ENCODE results near the gene TRAF2.

Gene TRAF2

DNA sequence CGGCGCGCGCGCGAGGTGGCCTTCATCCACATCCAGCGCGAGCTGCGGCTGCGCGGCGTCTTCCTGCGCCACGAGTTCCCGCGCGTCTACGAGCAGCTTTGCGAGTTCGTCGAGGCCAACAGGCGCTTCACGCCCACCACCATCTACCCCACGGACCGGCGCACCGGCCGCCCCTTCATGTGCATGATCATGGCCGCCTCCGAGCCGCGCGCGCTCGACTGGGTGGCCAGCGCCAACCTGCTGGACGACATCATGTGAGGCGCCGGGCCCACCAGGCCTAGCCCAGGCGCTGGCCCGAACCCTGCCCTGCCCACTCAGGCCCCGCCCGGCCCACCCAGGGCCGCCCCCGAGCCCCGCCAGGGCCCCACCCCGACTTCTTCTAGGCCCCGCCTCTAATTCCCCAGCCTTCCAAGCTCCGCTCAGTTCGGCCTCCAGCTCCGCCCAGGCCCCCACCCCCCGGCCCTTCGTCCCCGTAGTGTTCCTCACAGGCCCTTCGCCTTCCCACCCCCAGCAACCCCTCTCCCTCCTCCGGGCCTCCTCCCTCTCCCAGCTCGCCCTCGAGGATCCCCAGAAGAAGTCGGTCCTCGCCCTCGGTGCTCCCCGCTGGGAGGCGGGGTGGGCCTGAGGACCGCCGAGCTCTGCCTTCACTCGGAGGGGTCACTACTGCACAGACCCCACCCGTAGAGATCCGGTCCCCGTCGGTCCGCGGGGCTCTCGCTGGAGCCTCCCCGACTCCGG lies 39.1 kb upstream of the TRAF2 start:
- no peak for DNase-seq (ENCODE audit: low read depth)

DNA sequence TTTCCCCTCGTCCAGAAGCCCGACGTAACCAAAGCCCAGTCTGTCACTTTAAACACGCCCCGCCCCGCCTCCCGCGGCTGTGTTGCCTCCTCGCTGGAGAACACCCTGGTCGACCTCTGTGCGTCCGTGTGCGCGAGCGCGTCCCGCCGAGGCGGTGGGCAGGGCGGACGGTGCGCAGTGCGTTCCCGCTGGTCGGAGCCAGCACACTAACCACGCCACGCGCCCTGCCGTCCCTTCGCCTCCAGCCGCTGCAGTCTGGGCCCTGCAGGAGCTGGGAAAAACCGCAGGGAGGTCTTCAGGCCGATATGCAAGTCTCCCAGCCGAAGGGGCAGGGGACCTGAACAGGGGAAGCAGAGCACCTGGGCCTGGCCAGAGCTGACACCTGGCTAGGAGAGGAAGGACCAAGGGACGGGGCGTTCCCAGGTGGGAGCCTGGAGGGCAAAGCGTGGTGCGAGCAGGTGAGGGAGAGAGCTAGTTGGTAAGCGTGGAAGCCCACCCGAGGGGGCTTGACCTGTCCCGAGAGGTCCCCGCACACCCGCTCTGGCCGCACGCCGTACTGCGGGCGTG lies 38.4 kb upstream of the TRAF2 start:
- DNase-seq (ENCODE audit: low read depth), result no peak

DNA sequence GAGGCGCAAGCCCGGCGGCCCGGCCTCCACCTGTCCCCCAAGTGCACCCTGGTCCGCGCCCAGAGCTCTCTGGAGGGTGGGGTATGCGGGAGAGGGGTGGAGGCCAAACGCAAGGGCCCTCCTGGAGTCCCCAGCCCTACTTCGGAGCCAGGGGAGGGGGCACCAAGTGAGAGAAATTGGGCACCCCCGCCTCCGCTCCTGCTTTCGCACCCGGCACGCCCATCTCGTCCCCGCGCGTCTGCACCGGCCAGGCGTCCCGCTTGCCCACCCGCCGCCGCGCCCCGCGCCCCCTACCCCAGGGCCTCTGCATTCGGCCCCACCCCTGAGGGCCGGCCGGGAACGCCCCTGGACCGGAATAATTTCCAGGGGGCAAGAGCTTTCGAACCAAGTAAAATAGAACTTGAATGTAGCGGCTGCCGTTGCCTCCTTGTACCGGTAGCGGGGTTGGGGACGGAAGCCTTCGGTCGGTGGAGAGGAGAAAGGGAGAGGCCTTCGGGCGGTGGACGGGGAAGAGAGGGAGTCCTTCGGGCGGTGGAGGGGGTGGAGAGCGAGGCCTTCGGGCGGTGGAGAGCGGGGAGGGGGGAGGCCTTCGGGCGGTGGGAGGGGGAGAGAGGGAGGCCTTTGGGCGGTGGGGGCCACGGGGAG lies 37.8 kb upstream of the TRAF2 start:
- DNase-seq (ENCODE audit: low read depth), result no peak

DNA sequence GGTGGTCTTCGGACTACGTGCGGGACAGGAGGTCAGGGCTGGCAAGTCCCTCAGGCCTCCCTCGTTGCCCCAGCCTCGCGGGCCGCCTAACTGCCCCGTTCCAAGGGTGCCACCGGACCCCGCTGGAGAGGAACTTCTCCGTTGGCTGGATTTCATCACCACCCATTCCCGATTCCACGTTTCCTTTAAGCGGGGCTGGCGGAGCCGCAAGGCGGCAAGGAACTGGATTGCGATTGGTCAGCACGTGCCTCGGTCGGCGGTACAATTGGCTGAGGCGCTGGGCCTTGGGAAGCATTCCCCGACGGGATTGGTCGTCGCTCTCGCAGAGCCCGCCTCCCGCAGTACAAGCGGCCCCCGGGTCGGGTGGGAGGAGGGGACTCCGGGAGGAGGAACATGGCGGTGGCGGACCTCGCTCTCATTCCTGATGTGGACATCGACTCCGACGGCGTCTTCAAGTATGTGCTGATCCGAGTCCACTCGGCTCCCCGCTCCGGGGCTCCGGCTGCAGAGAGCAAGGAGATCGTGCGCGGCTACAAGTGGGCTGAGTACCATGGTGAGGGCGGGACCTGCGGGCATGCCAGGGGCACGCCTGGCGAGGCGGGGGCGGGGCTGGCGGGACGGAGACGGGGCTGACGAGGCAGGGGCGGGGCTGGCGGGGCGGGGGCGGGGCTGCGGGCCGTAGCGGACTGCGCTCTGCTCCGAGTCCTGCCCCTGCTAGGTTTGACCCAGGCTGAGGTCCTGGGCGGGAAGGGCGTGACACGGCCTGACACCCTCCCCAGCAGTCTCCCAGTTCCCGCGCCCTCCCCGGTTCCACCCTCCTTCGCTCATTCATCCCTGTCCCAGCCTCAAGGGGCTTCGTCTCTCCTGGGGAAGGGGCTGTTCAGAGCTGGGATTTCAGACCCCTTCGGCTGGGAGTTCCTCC lies 37.0 kb upstream of the TRAF2 start, which contains the start of gene PHPT1:
PHPT1 (plus strand) TSS at position 372 of the 922 bp plus-strand sequence; CDS start at position 394, 22 bp downstream.
- peak; percentile 85 for DNase-seq (ENCODE audit: low read depth)

DNA sequence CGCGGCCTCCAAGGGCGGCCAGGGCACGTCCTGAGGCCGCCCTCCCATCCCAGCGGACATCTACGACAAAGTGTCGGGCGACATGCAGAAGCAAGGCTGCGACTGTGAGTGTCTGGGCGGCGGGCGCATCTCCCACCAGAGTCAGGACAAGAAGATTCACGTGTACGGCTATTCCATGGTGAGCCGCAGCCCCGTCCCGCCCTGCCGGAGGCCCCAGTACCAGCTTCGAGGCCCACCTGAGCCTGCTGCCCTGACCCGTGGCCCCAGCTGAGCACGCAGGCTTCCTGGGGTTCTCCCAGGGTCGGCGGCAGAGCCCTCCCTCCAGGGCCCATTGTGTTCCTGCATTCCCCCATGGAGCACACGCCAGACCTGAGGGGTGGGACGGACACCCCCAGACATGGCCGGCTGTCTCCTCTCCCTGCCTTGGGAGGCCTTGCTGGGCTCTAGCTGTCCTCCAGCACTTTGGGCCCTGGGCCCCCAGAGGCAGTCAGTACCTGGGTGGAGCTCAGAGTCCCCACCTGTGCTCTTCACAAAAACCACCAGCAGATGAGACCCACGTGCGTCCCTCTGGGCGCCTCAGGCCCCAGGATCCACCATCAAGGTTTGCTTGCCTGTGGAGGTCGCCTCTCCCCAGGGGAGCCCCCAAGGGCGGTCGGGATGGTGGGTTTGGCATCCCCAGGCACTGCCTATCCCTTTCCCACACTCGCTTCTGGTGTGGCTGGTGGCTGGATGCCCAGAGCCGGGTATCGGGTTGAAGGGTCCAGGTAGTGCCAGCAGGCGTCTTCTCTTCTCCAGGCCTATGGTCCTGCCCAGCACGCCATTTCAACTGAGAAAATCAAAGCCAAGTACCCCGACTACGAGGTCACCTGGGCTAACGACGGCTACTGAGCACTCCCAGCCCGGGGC lies 36.1 kb upstream of the TRAF2 start:
- no peak for DNase-seq (ENCODE audit: low read depth)

DNA sequence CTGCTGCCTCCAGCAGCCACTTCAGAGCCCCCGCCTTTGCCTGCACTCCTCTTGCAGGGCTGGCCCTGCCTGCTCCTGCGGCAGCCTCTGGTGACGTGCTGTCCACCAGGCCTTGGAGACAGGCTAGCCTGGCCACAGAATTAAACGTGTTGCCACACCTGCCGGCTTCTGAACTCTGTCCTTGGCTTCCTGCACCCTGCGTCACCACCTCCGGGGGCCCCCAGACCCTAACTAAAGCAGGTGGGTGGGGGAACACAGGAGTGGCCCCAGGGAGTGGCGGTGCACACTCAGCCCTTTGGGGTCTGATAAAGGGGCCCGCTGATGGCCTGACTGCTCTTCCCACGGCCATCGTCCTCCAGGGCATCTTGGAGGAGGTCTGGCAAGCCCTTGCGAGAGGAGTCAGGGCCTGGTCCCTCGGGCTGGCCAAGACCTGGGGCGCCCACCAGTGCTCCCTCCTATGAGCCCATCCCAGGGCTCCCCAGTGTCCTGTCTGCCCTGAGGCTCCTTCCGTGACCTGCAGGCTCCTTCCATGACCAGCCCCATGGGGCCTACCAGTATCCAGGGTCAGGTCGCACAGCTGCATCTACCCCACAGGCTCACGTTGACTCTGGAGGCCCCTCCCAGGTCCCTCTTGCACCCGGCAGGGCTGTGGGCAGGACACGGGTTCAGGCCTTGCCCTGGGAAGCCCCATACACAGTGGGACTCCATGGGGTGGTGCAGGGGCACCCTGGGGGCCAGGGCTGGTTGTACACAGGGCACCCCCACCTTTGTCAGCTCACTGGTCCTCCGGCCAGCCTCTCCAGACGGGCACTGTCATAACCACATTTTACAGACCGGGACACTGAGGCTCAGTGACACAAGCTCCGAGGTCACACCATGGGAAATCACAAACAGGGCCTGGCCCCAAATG lies 35.2 kb upstream of the TRAF2 start:
- DNase-seq (ENCODE audit: low read depth), result no peak

DNA sequence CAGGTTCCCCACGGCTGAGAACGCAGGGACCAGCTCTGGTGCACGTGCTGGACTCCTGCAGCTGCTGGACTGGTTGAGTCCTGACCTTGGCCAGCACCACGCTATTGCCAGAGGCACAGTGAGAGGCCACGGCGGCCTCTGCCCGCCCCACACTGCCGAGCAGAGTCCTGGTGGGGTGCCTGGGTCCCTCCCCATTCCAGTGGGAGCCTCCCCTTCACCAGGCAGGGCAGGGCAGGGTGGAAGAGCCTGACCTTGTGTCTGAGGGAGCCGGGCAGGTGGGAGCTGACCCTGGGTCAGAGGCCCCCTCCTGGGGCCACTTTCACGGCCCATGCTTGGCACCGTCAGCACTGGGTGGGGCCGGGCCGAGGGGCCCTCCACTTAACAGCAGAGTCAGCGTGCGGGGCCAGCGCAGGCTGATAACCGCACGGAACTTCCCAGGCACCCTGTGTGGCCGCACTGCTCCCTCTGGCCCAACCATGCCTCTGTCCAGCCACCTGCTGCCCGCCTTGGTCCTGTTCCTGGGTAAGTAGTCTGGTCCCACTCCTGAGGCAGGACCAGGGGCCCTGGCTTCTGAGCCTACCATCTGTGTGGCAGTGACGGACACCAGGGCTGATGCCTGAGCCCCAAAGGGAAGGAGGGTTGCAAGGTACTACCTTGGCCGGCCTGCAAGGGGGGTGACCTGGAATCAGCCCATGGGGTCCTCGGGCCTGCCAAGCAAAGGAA lies 34.2 kb upstream of the TRAF2 start, which contains the start of gene MAMDC4:
MAMDC4 (plus strand) TSS at position 406 of the 723 bp plus-strand sequence; CDS start at position 477, 71 bp downstream.
- DNase-seq (ENCODE audit: low read depth), result no peak

DNA sequence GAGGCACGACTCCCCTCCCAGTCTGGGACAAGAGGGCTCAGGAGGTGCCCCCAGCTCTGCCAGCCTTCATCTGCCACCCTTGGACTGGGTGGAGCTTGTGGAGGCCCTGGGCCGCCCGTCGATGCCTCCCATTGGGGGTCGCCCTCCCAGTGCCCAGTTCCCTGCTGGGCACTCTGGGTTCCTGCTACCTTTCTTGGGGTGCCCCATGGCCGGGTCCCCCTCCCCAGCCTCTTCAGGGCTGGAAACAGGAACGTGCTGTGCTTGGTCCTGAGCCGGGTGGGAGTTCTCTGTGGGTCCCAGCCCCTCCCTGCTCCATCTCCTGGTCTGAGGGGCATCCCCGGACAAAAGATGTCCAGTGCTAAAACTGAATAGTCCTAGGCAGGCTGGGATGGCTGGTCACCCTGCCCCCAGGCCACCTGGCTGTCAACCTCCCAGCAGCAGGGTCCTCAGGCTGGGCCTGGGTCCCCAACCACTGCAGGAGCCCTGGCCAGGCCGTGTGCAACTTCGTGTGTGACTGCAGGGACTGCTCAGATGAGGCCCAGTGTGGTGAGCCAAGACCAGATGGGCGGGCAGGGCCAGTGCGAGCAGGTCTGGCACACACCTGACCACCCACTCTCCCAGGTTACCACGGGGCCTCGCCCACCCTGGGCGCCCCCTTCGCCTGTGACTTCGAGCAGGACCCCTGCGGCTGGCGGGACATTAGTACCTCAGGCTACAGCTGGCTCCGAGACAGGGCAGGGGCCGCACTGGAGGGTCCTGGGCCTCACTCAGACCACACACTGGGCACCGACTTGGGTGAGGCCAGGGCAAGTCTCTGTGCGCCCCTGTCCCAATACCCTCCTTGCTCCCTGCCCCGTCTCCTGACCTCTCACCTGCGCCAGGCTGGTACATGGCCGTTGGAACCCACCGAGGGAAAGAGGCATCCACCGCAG lies 33.4 kb upstream of the TRAF2 start:
- no peak for DNase-seq (ENCODE audit: low read depth)

DNA sequence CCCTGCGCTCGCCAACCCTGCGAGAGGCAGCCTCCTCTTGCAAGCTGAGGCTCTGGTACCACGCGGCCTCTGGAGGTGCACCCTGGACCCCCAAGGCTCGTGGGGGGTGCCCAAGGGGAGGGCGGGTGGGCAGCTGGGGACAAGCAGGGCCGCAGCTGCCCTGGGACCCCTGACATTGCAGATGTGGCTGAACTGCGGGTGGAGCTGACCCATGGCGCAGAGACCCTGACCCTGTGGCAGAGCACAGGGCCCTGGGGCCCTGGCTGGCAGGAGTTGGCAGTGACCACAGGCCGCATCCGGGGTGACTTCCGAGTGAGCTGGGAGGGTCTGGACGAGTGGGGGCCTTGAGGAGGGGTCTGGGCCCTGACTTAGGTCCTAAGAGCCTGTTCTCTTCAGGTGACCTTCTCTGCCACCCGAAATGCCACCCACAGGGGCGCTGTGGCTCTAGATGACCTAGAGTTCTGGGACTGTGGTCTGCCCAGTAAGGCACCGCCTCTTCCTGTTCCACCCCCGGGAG lies 32.7 kb upstream of the TRAF2 start:
- no peak for DNase-seq (ENCODE audit: low read depth)

DNA sequence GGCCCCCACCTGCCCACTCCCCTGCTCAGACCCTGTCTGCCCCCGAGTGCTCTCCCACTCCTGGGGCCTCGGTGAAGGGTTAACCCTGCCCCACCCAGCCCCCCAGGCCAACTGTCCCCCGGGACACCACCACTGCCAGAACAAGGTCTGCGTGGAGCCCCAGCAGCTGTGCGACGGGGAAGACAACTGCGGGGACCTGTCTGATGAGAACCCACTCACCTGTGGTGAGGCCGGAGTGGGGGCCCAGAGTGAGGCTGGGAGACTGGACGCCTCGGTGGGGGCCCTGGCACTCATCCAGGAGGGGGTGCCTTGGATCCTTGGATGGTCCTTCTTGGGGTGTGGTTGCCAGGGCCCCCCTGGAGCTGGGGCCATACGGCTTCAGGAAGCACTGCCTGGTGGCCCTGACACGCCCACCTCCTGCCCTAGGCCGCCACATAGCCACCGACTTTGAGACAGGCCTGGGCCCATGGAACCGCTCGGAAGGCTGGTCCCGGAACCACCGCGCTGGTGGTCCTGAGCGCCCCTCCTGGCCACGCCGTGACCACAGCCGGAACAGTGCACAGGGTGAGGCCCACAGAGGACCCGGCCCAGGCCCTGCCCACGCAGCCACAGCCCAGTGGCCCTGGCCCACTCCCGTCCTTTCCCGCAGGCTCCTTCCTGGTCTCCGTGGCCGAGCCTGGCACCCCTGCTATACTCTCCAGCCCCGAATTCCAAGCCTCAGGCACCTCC lies 32.0 kb upstream of the TRAF2 start:
- DNase-seq (ENCODE audit: low read depth), result no peak

DNA sequence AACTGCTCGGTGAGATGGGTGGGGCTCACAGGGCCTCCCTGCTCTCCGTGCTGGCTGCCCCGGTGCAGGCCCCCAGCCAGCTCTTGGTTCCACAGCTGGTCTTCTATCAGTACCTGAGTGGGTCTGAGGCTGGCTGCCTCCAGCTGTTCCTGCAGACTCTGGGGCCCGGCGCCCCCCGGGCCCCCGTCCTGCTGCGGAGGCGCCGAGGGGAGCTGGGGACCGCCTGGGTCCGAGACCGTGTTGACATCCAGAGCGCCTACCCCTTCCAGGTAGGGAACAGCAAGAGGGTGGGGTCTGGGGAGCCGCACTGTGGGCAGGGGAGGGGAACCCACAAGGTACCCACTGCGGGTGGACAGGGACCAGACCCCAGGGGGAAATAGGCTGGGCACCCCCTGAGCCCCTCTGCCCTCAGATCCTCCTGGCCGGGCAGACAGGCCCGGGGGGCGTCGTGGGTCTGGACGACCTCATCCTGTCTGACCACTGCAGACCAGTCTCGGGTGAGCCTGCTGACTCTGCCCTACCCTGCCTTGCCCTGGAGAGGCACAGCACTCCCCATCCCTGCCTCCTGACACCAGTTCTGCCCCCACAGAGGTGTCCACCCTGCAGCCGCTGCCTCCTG lies 31.4 kb upstream of the TRAF2 start:
- DNase-seq (ENCODE audit: low read depth), result no peak

DNA sequence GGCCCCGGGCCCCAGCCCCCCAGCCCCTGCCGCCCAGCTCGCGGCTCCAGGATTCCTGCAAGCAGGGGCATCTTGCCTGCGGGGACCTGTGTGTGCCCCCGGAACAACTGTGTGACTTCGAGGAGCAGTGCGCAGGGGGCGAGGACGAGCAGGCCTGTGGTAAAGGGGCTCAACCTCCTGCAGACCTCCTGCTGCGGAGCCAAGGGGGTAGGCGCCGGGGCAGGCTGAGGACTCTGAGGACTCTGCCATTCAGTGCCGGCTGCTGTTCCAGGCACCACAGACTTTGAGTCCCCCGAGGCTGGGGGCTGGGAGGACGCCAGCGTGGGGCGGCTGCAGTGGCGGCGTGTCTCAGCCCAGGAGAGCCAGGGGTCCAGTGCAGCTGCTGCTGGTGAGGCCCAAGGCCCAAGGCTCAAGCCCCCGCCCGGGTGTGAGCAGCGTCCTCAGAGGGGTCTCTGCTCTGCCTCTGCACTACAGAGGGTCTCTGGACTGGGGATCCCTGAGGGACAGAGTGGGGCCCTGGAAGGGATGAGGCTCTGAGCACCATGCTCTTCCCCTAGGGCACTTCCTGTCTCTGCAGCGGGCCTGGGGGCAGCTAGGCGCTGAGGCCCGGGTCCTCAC lies 30.7 kb upstream of the TRAF2 start:
- no peak for DNase-seq (ENCODE audit: low read depth)

DNA sequence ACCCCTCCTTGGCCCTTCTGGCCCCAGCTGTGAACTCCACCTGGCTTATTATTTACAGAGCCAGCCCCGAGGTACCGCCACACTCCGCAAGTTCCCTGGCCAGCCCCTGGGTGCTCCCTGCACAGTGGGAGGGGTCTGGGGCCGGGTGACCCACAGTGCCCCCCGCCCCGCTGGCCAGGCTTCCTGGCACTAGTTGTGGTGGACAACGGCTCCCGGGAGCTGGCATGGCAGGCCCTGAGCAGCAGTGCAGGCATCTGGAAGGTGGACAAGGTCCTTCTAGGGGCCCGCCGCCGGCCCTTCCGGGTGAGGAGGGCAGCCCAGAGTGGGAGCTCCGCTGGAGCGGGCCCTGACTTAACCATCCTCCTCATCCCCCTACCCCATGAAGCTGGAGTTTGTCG lies 30.2 kb upstream of the TRAF2 start:
- DNase-seq (ENCODE audit: low read depth), result no peak

DNA sequence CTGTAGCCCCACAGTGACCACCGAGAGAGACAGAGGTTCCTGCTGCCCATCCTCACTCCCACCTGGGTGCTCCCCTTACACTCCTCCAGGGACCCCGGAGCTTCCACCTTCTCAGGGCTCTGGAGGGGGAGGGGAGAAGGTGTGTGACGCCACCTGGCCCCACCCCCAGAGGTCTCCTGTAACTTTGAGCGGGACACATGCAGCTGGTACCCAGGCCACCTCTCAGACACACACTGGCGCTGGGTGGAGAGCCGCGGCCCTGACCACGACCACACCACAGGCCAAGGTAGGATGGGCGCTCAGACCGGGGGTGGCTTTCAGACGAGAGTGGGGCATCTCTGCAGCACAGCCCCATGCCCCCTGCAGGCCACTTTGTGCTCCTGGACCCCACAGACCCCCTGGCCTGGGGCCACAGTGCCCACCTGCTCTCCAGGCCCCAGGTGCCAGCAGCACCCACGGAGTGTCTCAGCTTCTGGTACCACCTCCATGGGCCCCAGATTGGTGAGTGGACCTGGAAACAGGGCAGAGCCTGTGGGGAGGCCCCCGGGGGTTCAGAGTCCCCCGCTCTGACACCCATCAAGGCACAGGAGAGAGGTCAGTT lies 29.7 kb upstream of the TRAF2 start:
- no peak for DNase-seq (ENCODE audit: low read depth)

DNA sequence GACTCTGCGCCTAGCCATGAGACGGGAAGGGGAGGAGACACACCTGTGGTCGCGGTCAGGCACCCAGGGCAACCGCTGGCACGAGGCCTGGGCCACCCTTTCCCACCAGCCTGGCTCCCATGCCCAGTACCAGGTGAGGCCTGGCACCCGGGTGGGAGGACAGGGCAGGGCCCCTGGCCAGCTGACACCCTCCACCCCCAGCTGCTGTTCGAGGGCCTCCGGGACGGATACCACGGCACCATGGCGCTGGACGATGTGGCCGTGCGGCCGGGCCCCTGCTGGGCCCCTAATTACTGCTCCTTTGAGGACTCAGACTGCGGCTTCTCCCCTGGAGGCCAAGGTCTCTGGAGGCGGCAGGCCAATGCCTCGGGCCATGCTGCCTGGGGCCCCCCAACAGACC lies 29.1 kb upstream of the TRAF2 start:
- DNase-seq (ENCODE audit: low read depth), result no peak

Data from HS-27A (cell line).